HG03558 (cell line): ENCODE measurements around the gene ZSCAN22.

Experiments
- ATAC-seq: cut with Tn5 transposase; IDR thresholded peaks from one replicate; pipeline ENCODE4 v1.9.1; 2021; ENCODE audit warnings: moderate number of reproducible peaks; ENCODE audit not compliant: unreplicated experiment; ENCODE audit errors: extremely low read depth

ZSCAN22 gene

DNA sequence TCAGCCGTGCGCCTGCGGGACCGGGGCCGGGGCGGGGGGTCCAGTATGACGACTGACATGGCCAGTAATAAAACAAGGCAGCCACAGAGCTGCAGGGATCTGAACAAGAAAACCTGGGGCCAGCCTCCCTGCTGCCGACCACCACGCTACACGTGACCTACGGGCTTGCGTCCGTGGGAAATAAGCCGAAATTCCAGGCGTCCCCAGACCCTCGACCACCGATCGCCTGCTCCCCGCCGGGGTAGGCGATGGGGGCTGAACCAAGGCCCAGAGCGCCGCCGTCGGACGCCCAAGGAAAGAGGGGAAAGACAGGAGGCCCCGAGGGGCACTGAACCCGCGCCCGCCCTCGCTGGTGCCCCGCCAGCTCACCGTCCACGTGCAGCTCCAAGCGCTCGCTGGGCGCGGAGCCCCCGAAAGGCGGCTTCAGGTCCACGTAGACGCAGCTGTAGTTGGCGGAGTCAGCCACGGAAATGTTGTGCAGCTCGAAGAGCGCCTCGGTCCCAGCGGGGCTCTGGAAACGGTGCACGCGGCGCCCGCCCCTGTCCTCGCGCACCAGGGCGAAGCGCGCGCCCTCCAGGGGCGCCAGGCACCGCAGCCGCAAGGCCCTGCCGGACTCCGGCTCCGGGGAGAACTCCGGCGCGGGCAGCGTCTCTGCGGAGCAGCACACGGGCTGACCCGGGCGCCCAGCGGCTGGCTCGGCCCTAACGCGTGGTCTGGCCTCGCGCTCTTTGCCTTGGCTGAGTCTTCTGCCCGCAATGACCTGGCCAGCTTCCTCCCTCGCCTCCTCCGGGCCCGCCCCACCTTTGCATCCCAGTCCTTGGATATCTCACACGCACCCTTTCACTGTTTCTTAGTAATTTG lies 23.4 kb downstream of the ZSCAN22 start:
- no peak for ATAC-seq

DNA sequence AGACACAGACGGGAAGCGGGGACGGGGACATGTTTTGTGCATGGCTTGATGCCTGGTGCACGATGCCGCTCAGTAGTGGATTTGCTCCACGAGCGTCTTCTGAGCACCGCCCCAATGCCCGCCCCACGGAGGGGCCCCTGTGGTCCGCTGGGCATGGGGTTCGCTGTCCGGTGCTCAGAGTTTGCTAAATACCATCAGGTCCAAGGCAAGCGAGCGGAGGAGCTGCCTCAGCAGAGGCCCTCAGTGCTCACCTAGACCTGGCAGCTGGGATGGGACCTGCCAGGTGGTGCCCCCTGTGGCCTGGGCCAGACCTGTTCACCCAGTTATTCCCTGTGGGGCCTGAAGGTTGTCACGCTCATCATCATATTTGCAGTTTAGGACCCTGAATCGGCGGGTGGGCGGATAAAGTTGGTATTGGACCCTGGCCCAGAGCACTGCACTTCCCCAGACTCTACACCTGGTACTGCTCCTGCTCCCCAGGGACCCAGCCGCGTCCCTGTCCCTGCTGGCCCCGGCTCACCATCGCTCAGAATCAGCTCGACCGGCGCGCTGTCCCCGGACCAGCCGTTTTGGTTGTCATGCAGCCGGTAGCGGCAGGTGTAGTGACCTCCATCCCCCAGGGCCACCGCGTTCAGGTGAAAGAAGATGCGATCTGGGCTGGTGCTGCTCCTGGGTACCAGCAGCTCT lies 24.2 kb downstream of the ZSCAN22 start:
- no peak for ATAC-seq

DNA sequence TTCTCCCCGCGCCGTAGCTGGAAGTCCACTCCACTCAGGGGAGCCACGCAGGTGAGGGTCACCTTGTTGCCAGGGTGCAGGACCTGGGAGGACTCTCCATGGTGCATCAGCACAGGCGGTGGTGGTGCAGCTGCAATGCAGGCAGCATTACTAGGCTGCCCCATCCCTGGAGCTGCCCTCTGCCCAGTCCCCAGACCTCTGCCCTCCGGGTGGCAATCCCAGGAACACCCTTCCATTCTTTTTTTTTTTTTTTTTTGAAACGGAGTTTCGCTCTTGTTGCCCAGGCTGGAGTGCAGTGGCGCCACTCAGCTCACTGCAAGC lies 24.7 kb downstream of the ZSCAN22 start:
- ATAC-seq, result no peak

DNA sequence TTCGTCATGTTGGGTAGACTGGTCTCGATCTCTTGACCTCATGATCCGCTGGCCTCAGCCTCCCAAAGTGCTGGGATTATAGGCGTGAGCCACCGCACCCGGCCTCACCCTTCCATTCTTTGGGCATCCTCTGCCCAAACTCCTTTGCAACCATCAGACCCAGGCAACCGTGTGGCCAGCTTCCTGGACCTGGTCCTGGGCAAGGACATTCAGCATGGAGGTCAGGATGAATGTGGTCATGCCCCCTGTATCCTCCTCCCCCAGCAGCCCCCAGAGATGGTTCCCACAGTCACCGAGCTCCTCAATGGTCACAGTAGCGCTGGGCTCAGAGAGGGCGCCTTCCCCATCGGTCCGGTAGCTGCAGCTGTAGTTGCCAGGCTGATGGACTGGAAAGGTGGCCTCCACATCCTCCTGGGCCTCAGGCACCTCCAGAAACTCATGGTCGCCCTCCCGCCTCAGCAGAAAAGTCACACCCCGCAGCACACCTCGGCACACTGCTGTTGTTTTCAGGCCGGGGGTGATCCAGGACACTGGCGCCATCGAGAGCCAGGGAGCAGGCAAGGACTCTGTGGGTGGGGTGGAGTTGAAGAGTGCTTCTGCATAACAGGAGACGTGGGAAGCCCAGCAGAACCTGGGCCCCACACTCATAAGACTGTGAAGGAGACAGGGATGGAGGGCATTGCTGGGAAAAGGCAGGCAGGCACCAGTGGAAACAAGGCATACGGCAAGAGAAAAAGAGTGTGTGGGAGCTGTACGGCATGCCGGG lies 25.4 kb downstream of the ZSCAN22 start:
- ATAC-seq, result no peak

DNA sequence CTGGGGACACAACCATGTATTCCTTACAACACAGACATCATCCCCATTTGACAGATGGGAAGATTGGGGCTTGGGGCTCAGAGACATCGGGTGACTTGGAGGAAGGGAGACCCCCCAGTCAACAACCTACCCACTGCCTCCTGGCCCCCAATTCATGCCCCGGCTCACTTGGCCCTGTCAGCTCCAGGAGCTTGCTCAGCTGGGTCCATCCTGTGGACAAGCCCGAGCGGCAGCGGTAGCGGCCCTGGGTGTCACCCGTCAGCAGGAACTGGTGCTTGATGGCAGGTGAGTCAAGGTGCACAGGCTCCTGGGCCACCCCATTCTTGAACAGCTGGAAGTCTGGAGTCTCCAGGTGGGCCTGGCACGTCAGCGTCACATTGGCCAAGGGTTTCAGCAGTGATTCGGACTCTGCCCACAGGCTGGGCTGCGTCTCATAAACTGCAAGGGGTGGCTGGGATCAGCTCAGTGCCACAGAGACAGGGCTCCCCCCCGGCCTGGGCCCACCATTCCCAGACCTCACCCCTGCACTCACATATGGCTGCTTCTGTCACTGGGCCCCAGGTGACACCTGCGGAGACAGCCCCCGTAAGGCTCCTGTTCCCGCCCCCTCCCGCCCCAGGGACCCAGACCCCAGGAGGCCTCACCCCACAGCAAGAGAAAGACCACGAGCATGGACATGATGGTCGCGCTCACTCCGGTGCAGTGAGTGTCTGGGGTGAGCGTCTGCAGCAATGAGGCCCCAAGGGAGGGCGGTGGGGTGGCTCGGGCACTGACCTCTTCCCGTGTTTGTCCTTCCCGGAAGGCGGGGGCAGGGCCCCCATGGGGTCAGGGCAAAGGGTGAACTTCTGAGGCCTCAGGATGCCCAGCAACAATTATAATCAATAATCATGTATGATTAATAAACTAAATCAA lies 26.2 kb downstream of the ZSCAN22 start, which contains the start of gene A1BG:
TSS of gene A1BG (minus strand) at position 733 of the 912 bp plus-strand sequence. CDS start at position 678, 55 bp downstream.
- no peak for ATAC-seq

DNA sequence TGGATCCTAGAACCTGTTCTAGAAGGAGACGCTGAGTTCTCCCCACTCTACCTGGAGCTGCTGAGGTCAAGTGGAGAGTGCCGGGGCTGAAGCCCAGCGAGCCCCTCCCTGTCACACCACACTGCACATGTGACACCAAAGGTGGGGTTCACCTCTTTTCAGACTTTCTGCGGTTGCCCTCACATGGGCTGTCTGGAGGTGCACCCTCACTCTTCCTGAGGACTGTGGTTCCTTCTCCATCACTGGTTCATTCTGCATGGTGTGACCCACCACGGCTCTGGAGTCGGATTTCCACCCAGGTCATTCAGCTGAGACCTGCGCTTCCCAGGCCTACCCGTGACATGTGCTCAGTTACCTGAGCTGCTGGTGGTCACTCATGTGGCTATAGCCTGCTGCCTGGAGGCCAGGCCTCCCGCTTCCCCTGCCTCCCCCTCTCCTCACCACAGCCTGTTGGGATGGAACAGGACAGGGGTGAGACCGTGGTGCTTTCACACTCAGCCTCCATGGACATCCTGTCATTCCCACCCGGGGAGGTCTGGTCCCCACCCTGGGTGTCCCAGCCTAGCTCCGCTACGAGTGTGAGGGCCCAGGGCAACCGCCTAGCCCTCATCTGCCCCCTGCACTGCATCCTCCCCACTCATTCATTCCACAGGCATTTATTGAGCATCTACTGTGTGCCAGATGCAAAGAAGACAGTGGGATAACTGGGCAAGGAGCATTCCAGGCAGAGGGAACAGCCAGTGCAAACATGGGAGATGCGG lies 27.1 kb downstream of the ZSCAN22 start:
- no peak for ATAC-seq

DNA sequence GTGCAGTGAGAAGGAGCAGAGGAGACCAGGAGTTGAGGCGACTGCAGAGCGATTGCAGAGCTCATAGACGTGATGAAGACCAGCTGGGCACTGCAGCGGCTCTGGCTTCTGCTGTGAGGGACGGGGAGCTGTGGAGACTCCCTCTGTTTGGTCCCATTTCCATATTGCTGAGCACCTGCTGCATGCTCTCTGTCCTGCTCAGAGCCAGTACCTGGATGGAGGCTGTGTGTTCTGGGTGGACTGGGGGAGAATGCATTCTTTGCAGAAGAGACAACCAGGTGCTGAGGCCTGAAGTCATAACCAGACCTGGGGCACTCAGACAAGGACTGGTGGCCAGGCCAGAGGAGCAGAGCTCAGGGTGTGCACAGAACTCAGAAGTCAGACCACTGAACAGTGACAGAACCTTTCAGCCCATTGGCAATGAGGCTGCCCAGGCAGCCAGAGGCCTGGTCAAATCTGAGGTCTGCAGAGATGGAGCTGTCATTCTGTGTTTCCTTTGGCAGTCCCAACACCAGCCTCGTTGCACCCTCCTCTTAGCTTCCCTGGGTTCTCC lies 27.8 kb downstream of the ZSCAN22 start:
- no peak for ATAC-seq

DNA sequence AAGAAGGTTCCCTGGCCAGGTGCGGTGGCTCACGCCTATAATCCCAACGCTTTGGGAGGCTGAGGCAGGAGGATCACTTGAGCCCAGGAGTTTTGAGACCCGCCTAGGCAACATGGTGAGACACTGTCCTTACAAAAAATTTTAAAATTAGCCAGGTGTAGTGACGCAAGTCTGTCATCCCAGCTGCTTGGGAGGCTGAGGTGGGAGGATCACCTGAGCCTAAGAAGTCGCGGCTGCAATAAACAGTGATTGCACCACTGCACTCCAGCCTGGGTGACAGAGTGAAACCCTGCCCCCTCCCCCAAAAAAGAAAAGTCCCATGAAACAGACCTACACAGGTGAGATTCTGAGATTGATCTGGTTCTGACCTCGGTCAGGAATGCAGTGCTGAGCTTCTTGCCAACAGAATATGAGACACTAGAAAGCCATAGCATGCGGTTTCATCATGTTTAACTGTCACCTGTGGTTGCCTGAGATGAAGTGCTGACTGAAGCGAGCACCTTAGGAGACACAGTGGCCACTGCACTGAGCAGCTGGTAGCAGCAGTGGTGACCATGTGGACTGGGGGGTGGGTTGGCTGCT lies 28.5 kb downstream of the ZSCAN22 start:
- ATAC-seq, result no peak

DNA sequence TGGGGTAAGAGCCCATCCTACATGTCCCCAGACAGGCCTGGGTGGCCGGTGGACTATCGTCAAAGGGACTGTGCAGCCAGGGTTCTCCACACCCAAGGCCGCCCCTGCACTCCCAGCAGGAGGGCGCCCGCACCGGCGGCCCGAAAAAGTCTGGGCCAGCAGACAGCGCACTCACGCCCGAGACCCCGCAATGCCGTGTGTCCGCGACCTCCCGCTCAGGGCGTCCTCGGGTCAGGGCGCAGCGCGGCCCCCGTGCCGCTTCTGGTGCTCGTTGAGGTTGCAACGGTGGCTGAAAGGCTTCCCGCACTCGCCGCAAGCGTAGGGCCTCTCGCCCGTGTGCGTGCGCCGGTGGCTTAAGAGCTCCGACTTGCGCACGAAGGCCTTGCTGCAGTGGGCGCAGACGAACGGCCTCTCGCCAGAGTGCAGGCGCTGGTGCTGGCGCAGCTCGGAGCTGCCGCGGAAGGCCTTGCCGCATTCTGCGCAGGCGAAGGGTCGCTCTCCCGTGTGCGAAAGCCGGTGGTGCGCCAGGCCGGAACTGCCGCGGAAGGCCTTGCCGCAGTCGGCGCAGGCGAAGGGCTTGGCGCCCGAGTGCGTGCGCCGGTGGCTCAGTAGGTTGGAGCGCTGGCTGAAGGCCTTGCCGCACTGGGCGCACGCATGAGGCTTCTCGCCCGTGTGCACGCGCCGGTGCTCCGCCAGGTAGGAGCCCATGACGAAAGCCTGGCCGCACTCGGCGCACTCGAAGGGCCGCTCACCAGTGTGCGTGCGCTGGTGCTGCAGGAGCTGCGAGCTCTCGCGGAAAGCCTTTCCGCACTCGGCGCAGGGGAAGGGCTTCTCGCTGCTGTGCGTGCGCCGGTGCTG lies 29.3 kb downstream of the ZSCAN22 start:
- ATAC-seq, result no peak

DNA sequence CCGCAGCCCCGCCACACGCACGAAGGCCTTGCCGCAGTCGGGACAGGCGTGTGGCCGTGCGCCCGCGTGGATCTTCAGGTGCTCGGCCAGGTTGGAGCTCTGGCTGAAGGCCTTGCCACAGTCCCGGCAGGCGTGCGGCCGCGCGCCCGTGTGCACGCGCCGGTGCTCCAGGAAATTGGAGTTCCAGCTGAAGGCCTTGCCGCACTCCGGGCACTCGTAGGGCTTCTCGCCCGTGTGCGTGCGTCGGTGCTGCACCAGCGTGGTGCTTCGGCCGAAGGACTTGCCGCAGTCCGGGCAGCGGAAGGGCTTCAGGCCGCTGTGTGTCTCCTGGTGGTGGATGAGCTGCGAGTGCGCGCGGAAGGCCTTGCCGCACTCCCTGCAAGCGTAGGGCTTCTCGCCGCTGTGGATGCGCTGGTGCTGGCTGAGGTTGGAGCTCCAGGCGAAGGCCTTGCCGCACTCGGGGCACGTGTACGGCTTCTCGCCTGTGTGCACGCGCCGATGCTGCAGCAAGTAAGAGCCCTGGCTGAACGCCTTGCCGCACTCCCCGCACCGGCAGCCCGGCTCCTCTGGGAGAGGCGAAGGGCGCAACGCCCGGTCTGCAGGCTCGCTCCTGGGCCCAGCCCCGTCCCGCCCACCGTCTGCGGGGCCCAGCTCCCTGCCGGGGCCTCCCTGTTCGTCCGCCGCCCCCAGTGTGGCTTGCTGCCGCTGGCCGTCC lies 30.1 kb downstream of the ZSCAN22 start:
- no peak for ATAC-seq

DNA sequence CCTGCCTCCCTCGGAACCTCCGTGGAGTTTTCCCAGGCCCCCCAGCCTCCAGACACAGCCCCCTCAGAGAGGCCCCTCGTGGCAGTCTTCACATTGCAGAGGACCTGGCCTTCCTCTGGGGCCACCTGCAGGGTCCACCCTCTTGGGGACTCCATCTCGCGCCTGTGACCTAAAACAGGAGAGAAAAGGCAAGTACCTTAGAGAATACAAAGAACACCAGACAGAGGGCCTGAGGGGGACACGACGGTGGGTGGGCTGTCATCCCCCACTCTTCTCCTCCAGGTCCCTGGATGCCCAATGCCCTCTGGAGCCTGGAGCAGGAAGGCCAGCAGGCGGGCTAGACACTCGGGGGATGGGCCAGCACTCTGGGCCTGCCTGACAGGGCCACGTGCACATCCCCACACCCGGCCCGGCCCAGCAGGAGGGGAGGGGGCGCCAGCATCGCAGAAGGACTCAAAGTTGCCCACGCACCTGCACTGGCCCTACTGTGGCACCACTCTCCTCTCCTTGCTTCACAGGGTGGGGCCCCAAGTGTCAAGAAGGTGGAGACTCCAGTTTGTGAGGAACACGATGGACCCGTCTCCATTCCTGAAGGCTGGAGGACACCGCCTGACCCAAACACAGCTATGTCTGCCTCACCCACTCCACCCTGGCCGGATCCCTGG lies 30.8 kb downstream of the ZSCAN22 start:
- no peak for ATAC-seq

DNA sequence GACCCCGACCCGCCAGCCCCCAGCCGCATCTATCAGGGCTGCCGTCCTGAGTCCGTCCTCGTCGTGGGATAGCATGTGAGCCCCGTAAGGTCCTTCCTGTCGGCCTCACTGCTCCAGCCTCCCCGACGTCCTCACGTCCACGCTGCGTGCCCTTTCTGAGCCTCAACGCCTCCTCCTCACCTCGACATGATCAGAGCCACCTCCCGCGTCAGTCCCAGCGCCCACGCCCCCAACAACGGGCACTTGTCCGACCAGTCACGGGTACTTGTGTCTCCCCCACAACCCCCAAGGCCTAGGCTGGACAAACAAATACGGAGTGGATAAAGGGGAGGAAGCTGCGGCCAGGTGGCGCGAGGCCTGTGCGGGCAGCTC lies 35.1 kb downstream of the ZSCAN22 start:
- ATAC-seq, result no peak

DNA sequence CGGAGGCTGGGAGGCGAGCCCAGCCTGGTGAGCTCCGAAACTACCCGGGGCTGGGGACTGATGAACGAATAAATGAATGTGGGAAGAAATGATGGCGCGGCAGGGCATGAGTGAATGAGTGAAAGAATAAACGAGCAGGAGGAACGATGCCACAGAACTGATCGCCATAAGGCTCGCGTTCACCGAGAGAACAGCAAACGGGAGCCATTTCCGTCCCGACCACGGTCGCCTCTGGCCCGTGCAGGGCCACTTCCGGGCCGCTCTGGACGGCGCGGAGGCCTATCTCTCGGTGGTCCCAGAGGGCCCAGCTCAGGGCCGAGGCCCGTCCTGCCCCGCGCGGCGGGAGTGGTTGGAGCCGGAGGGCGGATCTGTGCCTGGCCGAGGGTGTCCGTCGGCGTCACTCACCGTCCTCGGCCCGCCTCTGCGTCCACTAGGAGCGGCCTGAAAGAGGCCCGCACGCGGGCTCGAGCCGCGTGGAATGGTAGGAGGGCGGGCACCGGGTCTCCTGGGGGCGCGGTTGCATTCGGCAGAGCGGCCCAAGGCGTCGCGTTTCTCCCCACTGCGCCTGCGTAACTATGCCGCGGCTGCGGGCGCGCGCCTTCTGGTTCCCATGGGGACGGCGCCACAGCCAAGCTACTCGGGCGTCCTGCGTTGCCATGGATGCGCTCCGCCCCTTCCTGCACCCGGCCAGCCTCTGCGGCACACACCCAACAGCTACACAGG lies 35.6 kb downstream of the ZSCAN22 start, which contains the start of gene ZNF497:
TSS of gene ZNF497 (minus strand) at position 480 of the 723 bp plus-strand sequence. CDS start 5,116 bp downstream, outside the sequence.
- ATAC-seq, result peak; percentile 53

DNA sequence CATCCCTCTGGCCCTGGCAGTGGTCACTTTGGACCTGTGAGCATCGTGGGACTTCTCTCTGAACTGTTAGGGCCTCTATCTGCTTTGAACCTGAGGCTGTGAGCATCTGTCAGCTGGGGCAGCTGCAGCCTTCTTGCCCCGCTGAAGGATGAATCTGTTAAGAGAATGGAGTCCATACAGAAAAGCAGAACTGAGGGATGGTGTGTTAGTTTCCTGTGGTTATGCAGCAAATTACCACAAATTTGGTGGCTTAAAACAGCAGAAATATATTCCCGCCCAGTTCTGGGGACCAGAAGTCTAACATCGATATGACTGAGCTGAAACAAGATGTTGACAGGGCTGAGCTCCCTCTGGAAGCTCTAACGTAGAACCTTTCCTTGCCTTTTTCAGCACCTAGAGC lies 37.4 kb downstream of the ZSCAN22 start:
- ATAC-seq, result no peak

DNA sequence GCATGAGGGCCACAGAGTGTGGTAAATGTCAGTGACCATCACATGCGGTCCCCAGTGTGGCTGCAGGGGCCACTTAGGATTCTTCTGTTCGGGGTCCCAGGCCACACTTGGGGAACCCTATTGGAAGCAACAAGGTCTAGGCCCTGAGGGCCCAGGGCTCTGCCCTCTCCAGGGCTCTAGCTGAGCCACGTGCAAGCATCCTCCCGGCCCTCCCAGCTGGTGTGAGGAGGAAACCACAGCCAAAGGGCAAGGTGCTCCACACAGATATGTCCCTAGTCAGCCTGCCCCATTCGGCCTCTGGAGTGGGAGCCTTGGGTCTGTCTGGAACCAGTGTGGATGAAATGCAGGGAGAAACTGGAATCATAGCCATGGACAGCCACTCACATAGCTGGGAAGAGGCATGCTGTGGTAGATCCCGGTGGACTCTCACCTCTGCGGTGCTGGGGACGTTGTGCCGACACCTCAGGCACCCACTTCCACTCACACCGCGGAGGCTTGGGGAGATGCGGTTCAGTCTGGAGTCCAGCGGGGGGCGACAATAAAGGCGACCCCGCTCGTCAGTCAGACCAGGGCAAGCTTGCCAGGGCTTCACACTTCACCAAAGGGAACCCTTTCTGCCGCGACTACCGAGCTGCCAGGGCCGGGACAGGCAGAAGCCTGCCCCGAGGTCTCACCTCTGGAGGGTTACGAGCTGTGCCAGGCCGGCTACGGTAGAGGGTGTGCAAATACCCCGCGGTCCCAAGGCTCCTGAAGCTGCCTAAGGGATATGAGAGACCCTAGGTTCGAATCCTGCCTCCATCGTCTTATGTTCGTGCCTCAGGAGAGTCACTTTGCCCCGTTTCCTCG lies 40.0 kb downstream of the ZSCAN22 start:
- ATAC-seq, result no peak
